Uterus (tissue), 2 donors: ENCODE measurements around the gene FAM76A.

ENCODE experiments used
- POLR2A ChIP-seq, 2 donors: fragments of 450-650 bp; IDR thresholded peaks; one replicate each; pipeline ENCODE4 v1.6.1; 2016; ENCODE audit warnings: antibody characterized with exemption in 2 of 2, mild to moderate bottlenecking in 1 of 2, moderate library complexity in 1 of 2
- TF ChIP-seq, protein P1 (sequence below), 4 experiments: fragments of 200-600 bp in 2 of 4; fragments of 450-650 bp in 2 of 4; sonication (generic) in 2 of 4; IDR thresholded peaks; one replicate each; pipeline ENCODE4 v1.5.1; 2016 to 2019; ENCODE audit warnings: antibody characterized with exemption in 4 of 4, mild to moderate bottlenecking in 2 of 4, moderate library complexity in 1 of 4

DNA sequence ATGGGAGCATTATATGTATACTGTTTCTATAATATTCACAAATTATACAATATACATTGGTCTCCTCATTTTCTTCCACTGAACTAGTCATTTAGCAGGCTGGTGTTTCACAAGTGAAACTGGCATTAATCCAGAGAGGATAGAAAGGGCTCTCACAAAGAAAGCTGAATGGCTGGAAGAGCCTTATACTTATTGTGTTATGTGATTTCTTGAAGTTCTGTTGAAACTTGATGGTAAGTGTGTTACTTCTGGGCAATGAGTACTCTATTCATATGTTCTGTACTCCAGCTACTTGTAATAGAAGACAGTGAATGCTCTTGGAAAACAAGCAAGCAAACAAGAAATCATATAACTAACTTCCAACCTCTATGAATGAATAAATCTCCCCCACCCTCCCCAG lies 62.1 kb downstream of the FAM76A start:
- TF ChIP-seq, protein P1, sequence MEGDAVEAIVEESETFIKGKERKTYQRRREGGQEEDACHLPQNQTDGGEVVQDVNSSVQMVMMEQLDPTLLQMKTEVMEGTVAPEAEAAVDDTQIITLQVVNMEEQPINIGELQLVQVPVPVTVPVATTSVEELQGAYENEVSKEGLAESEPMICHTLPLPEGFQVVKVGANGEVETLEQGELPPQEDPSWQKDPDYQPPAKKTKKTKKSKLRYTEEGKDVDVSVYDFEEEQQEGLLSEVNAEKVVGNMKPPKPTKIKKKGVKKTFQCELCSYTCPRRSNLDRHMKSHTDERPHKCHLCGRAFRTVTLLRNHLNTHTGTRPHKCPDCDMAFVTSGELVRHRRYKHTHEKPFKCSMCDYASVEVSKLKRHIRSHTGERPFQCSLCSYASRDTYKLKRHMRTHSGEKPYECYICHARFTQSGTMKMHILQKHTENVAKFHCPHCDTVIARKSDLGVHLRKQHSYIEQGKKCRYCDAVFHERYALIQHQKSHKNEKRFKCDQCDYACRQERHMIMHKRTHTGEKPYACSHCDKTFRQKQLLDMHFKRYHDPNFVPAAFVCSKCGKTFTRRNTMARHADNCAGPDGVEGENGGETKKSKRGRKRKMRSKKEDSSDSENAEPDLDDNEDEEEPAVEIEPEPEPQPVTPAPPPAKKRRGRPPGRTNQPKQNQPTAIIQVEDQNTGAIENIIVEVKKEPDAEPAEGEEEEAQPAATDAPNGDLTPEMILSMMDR (IDR thresholded peaks at IDR 0.05) = no peak
- TF ChIP-seq POLR2A (IDR thresholded peaks at IDR 0.05) = no peak
